CMK (cell line): ENCODE measurements around the gene ATP10A.

ENCODE experiments used
- DNase-seq: peaks from one replicate; pipeline ENCODE4 v3.0.0-alpha.2; 2010; ENCODE audit warnings: low read depth

The ATP10A gene

DNA sequence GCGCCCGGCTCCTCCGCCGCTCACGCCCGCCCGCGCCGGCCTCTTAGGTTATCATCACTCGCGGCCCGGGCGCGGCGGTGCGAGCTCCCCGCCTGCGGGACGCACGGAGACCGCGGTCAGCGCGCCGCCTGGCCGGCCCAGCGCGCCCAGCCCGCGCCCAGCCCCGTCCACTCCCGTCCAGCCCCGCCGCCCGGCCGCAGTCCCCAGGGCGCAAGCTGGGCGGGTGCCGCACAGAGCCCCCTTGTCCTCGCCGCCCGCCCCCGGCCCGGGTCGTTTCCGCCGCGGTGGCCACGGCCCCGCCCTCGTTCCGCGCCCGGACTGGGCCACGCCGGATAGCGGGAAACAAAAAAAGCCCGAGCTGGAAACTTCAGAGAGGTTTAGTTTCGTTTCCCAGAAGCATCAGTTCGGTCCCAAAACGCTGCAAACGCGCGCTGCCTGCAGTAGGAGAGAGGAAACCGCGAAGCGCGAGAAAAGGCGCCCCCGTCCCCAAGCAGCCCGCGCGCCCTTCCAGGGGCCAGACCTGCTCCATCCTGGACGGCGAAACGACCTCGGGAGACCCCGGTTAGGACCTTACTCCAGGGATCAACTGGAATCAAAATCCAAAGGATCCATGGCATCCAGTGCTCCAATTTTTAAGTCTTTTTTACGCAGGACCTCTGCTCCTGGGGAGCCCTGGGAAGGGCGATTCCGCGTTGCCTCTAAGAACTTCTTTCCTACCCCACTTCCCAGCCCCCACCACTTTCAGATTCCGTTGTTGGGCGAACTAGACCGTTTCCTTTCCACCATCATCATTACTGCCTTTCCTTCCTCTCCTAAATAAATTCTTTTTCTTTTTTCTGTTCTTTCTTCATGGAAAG lies at the start of gene ATP10A:
Gene ATP10A, minus strand, starts transcription at position 217 of the 857 bp plus-strand sequence. CDS start 231 bp downstream, outside the sequence.
- DNase-seq, result no peak

GRCh38 chr15:25912035-25912434 lies 48.9 kb upstream of the ATP10A start:
- no peak for DNase-seq

GRCh38 chr15:25910832-25911231 lies 47.7 kb upstream of the ATP10A start:
- DNase-seq, result no peak

DNA sequence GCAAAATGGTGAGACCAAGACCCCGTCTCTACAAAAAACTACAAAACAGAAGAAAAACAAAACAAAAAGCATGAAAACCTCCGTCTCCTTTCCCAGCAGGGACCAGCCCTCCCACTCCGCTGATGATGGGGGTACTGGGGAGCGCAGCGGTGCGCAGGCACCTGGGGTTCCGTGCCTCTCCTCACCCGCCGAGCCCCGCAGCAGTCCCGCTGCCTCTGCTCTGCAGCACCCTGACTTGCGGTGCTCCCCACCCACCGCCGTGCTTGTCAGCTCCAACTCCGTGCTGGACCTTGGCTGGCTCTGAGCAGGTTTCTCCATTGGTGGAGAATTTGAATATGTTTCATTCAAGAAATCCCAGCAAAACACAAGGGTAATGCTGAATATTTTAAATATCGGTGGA lies 46.7 kb upstream of the ATP10A start:
- DNase-seq, result no peak

DNA sequence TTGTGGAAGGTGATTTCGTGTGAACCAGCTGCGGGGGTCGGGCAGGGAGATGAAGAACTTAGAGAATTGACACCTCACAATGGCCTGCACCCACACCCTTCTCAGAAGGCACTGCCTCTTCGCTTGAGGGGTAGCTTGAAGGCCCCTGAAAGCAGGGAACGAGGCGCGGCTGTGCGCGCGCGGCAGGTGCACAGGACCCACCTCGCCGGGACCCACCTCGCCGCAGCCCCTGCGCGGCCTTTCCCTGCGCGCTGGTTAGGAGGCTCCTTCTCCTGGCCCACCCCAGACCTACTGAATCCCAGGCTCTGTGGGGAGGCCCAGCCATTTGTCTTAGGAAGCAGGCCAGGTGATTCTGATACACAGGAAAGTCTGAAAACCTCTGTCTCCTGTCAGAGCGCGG lies 46.2 kb upstream of the ATP10A start:
- DNase-seq, result no peak

DNA sequence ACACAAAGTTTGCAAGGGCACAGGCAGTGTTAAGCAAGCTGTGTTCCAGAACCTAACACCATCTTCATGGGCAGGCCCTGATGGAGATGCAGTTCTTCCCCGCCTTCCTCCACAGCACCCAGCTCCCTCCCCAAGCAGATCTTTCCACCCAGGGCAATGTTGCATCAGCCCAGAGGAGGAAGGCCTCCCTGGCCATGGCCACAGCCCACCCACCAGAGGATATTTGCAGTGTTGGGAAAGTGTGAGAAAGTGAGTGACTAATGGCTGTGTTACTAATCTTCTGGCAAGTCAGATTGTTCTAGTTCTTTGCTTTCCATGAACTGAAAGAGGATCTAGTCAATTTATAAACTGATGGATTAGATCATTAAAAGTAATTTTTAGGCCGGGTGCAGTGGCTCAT lies 42.0 kb upstream of the ATP10A start:
- DNase-seq, result no peak

DNA sequence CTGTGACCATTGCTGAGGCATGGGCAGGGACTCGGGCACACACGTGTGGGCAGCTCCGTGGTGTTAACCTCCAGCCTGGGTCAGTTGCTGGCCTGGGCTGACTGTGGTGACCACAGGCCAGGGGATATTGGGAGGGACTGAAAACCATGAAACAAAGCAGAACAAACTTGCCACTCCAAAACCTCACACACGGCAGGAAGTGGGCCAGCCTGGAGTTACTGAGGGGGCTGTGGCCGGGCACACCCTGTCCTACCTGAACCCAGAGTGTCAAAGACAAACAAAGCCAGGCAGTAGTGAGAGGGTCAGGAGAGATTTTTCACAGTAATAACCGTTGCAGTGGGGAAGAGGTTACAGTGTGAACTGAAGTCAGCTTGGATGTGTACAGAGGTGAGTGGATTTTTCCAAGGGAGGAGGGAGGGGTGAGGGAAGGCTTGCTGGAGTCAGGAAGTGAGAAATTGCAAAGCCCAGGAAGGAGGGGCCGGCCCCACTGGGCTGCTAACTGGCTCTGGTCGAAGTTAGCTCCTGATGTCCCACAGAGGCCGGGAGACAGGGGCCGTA lies 40.0 kb upstream of the ATP10A start:
- no peak for DNase-seq

DNA sequence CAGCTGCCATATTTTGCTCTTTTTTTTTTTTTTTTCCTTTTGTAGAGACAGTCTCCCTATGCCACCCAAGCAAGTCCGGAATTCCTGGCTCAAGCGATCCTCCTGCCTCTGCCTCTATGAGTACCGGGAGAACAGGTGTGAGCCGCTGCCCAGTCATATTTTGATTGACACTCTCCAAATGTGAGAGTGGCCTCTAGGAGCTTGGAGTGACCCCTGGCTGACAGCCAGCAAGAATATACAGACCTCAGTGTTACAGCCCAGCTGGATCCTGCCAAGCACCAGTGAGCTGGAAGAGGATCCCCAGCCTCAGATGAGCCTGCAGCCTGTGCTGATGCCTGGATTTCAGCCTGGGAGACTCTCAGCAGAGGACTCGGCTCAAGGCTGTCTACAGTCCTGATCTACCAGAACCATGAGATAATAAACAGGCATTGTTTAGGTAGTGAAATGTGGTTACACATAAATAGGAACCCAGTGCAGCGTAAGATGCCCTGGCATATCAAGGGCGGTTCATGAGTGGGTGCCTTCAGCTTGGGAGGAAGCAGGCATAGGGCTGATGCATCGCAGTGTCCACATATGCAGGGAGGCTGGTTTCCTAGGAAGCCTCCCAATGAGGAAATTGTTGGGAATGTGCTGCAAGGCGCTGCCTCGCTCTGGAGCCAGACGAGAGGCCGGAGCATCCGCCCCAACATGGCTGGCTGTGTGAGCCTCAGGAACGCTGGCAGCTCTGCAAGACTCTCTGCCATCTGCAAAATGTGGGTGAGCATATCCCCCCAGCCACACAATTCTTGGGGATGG lies 38.9 kb upstream of the ATP10A start:
- no peak for DNase-seq

DNA sequence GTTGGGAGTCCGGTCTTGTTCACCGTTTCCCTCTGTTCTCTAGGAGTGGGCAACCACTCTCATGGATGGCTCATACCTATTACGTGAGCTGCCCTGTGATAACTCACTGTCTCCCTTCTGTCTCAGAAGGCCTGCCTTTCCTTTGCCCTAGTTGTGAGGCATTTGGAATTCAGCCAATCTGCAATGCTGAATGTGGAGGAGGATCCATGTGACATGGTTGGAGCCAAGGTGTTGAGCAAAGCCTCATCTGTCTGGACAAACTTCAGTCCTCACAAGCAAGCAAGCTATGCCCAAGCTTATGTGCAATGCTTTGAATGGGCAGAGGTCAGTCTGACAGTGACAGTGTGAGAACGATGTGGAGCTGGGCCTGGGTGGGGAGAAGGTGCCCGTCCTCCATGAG lies 37.8 kb upstream of the ATP10A start:
- no peak for DNase-seq

GRCh38 chr15:25900431-25900830 lies 37.3 kb upstream of the ATP10A start:
- DNase-seq, result no peak

GRCh38 chr15:25899870-25900269 lies 36.7 kb upstream of the ATP10A start:
- DNase-seq, result no peak

DNA sequence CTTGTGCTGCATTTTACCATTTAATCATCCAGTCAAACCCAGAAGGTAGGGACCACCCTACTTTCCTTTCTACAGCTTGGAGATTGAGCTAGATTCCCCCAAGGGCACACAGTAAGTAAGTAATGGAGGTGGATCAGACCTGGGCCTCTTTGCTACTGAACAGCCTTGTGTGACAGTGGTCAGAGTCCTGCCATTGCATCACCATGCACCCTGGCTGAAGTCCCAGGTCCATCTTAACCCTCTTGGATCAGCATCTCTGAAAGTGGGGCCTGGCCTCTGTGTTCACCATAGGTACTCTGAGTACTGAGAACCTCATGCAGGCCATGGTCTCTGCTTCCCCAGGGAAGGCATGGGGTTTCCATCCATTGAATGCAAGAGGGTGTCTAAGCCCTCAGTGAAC lies 34.5 kb upstream of the ATP10A start:
- DNase-seq, result no peak

DNA sequence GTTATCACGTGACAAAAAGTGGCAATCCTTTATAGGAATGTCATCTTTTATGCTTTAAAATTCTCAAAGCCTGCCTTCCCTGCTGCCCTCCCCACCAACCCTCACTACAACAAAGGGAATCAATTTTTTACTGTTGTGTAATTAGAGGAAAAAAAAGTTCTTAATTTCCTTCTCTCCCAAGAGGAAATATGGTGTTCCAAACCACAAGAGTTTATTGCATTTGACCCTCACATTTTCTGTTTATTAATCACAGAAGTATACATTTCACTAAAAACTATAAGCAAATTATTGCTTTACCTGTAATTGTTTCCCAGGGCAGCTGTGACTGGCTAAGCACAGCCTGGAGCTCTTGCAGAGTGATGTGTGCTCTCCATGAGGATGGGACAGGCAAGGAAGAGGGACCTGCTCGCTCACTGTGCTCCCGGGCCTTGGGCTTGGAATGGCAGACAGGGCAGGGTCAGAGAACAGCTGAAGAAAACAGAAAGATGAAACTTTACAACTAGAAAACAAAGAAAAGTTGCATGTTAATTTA lies 31.3 kb upstream of the ATP10A start:
- no peak for DNase-seq

DNA sequence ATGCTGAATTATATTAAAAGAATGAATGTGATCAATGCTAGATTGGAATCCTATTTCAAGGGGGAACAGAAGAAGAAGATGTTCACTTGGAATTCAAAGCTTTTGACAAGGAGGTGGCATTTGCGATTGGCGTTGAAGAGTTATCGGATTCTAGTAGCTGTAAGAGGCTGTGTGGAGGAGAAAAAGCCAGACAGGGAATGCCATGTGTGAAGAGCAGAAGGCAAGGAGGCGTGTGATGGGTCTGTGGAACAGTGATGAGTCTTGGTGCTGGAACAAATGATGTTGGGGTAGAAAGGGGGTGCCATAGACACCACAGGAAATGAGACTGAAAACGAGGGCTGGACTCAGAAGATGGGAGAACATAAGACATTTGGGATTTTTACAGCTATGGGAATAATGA lies 30.5 kb upstream of the ATP10A start:
- DNase-seq, result no peak

DNA sequence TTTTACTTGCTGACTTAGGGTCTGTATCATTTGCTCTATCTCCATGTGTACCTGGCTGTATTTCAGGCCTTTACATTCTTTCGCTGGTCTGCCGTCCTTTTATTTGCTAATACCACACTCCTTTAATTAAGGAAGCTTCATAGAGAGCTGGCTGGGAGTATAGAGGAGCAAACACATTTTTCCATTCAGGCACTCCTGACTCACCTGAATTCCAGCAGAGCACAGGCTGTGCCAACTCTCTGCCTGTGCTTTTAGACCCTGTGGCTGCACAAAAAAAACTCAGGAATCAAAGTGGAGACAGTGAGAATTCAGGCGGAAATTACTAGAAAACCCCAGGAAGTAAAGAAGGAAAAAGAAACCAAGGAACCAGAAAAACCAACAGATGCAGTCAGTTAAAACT lies 29.0 kb upstream of the ATP10A start:
- no peak for DNase-seq

- DNase-seq, result no peak
Observed at GRCh38 chr15:25891081-25891480, 28.0 kb upstream of the ATP10A start.

DNA sequence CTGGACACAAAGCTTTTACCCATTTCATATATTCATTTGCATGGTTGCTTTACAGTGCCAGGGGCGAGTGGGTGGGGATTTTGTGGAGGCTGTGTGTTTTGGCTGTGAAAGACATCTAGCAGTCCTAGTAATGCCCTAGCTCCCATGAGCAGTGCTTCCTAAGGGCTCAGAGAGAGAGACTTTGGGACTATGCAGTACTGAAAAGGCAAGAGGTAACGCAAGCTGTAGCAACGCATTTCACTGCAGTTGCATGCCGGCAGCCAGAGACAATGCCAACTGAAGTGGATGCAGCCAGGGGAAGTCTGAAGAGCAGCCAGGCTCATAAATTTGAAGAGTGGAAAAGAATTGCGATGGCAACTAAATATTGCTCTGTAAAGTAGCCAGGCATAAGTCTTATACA lies 27.4 kb upstream of the ATP10A start:
- DNase-seq, result no peak

DNA sequence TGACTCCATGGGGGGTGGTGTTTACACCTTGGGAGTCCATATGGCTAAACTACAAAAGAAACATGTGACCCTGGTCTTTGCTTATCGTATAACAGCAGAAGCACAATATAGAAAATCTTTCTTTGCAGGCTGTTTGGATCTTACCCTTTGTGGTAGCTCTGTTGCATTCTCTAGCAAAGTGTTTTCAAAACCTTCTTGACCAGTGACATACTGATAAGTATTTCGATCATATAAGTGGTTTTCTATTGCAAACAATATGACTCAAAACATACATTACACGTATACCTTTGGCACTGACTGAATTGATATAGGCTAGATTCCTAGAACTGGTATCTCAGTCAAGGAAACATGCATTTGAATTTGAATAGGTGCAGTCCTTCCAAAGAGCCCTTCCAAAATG lies 24.7 kb upstream of the ATP10A start:
- DNase-seq, result no peak

DNA sequence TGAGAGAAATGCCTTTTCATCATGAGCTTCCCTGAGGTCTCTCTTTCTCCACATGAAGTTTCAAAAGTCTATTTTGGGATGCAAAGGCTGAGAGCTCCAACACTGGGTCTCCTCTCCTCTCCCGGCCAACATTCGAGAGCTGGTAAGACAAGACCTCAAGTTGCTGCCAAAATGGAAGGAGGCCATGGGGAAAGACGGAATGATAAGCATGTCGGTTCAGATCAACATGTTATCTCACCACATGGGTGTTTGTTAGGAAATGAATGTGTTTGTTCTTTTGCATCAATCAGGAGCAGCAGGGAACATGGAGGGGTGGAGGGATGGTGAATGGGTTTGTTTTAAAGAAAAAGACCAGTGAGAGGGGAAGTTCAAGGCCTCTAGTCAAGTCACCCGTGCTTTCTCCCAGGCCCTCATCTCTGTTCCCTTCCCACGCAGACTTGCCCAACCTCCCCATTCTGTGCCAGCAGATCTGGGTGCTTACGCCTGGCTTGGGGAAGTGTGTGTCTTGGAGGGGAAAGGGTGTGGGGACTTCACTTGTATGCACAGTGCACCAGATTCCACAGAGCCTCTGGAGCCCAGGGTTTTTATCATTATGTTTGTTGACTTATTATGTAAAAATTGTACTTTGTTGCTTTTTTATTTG lies 23.5 kb upstream of the ATP10A start:
- no peak for DNase-seq

DNA sequence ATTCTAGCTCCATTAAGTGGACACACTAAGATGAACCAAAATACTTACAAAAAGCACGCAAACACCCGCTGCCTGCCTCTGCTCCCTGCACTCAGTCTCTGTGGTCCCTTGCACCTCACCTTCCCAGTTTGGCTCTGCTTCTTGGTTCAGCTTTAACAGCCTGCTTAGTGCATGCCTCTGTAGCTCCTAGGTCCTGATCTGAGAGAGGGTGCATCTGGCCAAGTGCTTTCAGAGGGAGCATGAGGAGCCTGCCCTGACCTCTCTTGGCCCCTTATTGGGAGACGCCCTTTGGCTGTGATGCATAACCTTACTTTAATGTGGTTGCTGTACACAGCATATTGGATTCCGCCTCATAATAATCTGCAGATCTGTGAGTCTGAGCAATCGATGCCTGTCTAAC lies 21.2 kb upstream of the ATP10A start:
- DNase-seq, result no peak

GRCh38 chr15:25883463-25884259 lies 20.5 kb upstream of the ATP10A start:
- no peak for DNase-seq
